Activated naive CD8-positive, alpha-beta T cell (primary cell): ENCODE measurements around the gene ARAP2.

Source experiments
- H3K27ac Mint-ChIP-seq: one replicate; pipeline ENCODE4 v1.8.0; 2021; ENCODE audit warnings: mixed read lengths
- H3K27me3 Mint-ChIP-seq: one replicate; pipeline ENCODE4 v1.8.0; 2021; ENCODE audit warnings: mixed read lengths
- H3K36me3 Mint-ChIP-seq: one replicate; pipeline ENCODE4 v1.8.0; 2021; ENCODE audit warnings: mixed read lengths
- H3K4me1 Mint-ChIP-seq: one replicate; pipeline ENCODE4 v1.8.0; 2021; ENCODE audit warnings: low read depth, mixed read lengths
- H3K4me3 Mint-ChIP-seq: one replicate; pipeline ENCODE4 v1.8.0; 2021; ENCODE audit warnings: mild to moderate bottlenecking, mixed read lengths
- H3K9me3 Mint-ChIP-seq: one replicate; pipeline ENCODE4 v1.8.0; 2021; ENCODE audit warnings: low read depth, mixed read lengths

ARAP2 gene

DNA sequence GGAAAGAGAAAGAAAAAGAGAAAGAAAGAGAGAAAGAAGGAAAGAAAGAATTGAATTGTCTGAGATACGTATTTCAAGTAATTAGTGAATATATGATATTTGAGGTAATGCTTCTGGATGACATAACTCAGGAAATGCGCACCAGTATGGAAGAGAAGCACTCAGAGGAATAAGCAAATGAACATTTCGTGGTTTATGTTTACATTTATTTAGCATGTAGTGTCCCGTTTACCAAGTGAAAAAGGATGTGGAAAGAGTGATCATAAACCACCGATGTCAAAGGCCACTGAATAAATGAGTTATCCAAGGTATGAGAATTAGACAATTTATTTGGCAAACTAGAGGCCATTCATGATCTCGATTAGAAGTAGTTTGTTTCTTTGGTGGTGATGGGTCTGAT, 200.4 kb downstream of the ARAP2 start:
- Mint-ChIP-seq H3K9me3 (no peaks in the 10 kb centered on the region), H3K36me3 (peaks cover 7% of the 10 kb centered on the region), H3K4me3 (no peak overlapping the region), H3K4me1 (peaks cover 1% of the 10 kb centered on the region), H3K27me3 (no peaks in the 10 kb centered on the region), H3K27ac (no peak overlapping the region)

DNA sequence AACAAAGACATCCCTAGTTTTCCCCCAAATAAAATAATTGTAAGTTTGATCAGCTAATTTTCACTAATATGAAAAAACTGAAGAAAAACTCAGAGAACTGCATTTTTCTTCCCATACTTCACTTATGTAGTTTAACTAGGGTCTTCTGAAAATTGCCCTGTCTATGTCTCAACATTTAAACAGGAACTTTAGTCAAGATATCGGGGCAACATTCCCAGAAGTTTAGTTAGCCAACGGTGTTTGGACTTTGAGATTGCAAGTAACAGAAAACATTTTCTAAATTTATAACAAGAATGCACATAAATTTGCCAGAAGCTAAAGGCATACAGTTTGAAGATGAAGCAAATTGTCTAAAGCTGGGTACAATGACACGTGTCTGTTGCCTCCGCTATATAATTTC, 201.1 kb downstream of the ARAP2 start:
- Mint-ChIP-seq H3K9me3 (no peaks in the 10 kb centered on the region), H3K4me3 (no peak overlapping the region), H3K27ac (no peak overlapping the region), H3K4me1 (peaks cover 1% of the 10 kb centered on the region), H3K36me3 (peaks cover 7% of the 10 kb centered on the region), H3K27me3 (no peaks in the 10 kb centered on the region)

DNA sequence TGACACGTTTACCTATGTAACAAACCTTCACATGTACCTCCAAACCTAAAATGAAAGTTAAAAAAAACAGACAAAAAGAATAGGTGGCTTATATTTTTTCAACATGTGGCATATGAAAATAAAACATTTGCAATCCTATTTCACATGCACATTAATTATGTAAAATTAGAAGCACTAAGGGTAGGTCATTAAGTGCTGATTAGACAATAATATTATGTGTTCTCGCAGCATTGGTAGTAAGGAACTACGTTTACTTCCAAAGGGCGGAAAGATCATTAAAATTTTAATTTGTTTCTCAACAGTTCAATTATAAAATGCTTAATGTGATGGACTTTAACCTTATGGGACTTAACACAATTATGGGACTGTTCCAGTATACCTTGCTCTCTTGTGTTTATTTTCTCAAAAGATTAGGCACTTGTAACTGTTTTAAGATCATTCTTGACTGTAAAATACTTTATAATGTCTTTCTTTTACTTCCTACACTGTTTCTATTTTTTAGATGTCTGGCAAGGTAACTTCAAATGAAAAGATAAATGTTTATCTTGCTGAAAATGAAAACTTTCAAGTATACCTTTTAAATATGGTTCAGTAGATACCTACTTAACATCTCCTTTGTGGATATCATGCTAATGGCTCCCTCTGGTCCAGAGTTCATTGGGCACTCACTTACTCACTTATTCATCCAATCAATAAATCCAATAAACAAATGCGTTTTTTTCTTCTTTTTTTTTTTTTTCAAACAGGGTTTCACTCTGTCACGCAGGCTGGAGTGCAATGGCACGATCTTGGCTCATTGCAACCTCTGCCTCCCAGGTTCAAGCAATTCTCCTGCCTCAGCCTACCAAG, 202.0 kb downstream of the ARAP2 start:
- Mint-ChIP-seq H3K9me3 (no peaks in the 10 kb centered on the region), H3K36me3 (peaks cover 7% of the 10 kb centered on the region)

DNA sequence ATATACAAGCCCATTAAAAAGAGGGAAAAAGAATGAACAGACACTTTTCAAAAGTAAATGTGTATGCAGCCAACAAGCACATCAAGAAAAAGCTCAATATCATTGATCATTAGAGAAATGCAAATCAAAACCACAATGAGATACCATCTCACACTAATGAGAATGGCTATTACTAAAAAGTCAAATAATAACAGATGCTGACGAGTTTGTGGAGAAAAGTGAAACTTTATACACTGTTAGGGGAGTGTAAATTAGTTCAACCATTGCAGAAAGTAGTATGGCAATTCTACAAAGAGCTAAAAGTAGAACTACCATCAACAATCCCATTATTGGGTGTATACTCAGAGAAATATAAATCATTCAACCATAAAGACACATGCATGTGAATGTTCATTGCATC, 203.0 kb downstream of the ARAP2 start:
- Mint-ChIP-seq H3K4me3 (no peak overlapping the region), H3K9me3 (no peaks in the 10 kb centered on the region), H3K4me1 (peaks cover 1% of the 10 kb centered on the region), H3K36me3 (peaks cover 7% of the 10 kb centered on the region), H3K27ac (no peak overlapping the region), H3K27me3 (no peaks in the 10 kb centered on the region)

More for the DNA sequence above, 202.0 kb downstream of the ARAP2 start:
- Mint-ChIP-seq H3K4me3 (no peak overlapping the region), H3K27me3 (no peaks in the 10 kb centered on the region), H3K27ac (no peak overlapping the region), H3K4me1 (peaks cover 1% of the 10 kb centered on the region)

DNA sequence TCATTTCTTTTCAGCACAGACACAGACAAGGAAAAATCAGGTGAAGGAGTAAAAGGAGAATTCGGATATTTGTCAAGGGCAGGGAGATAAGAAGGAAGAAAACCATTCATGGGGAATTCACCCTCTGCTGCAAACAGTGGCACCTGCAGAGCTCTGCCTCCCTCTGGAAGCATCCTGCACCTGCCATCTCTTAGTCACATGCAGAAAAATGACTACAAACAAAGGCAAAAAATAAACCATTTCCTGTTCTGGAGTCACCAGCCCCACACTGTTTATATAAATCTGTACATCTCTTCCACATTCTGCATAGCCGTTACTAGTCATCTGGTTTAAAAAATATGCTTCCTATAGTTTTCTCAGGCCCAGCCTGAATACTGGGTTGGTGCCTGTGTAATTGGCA, 205.3 kb downstream of the ARAP2 start:
- Mint-ChIP-seq H3K27me3 (no peaks in the 10 kb centered on the region), H3K9me3 (peaks cover 5% of the 10 kb centered on the region), H3K4me3 (no peak overlapping the region), H3K27ac (no peak overlapping the region), H3K4me1 (peaks cover 1% of the 10 kb centered on the region), H3K36me3 (peaks cover 2% of the 10 kb centered on the region)

DNA sequence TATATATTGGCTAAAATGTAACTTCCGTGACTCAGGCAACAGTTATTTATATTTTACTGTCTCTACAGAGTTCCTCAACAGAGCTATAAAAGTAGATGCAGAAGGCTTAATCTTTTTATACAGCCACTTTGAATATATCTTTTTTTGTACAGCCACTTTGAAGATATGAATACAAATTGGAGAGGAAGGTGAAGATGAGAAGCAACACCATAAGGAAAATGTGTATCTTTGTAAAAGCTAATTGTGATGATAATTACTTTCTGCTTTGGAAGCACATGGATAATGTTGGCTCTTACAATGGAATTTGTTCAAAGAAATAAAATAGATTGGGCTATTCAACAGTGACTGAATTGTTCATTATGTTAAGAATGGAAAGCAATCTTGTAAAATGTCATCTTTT, 205.8 kb downstream of the ARAP2 start:
- peaks cover 1% of the 10 kb centered on the region for H3K4me1 Mint-ChIP-seq
- H3K9me3 Mint-ChIP-seq: peaks cover 7% of the 10 kb centered on the region
- no peaks in the 10 kb centered on the region for H3K36me3 Mint-ChIP-seq
- no peaks in the 10 kb centered on the region for H3K27me3 Mint-ChIP-seq
- H3K27ac Mint-ChIP-seq: no peak overlapping the region
- no peak overlapping the region for H3K4me3 Mint-ChIP-seq

- H3K27ac Mint-ChIP-seq: no peak overlapping the region
- peaks cover 1% of the 10 kb centered on the region for H3K4me1 Mint-ChIP-seq
- H3K4me3 Mint-ChIP-seq: no peak overlapping the region
- H3K36me3 Mint-ChIP-seq: no peaks in the 10 kb centered on the region
- no peaks in the 10 kb centered on the region for H3K27me3 Mint-ChIP-seq
- peaks cover 7% of the 10 kb centered on the region for H3K9me3 Mint-ChIP-seq
Measured at GRCh38 chr4:36037127-36037526, 207.2 kb downstream of the ARAP2 start.

DNA sequence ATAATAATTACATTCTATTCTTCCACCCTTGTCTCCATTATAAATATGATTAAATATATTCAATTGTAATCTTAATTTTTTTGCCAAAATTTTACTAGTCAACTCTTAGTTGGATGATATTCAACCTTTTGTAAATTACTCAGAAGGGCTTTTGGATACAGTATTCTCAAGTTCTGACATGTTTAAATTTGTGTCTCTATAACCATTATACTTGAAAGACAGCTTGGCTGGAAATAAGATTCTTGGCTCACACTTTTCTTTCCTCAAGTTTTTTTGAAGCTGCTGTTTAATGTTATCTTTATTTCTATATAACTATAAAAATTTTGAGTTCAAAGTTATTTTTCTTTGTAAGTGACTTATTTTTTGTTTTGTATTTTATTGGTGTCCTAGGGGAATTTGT, 214.4 kb downstream of the ARAP2 start:
- no peak overlapping the region for H3K4me3 Mint-ChIP-seq
- peaks cover 7% of the 10 kb centered on the region for H3K9me3 Mint-ChIP-seq

DNA sequence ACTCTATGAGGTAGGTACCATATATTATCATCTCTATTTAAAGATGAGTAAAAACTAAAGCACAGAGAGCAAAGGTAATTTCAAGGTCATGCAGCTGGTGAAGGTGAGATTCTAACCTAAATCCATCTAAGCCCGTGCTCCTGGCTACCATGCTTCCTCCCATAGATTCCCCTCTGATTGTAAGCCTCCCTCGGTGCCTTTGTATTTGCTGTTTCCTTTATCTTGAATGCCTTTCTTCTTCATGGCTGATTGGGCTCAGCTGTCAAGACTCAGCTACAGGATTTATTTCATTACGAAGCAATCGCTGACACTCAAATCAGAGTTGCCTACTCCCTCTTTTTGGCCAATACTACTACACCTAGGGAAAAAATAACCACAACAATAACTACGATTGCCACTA, 217.1 kb downstream of the ARAP2 start:
- Mint-ChIP-seq H3K27me3 (no peaks in the 10 kb centered on the region), H3K9me3 (no peaks in the 10 kb centered on the region), H3K36me3 (no peaks in the 10 kb centered on the region), H3K4me3 (no peak overlapping the region), H3K27ac (no peak overlapping the region), H3K4me1 (no peaks in the 10 kb centered on the region)

More for the DNA sequence above, 214.4 kb downstream of the ARAP2 start:
- Mint-ChIP-seq H3K4me1 (no peaks in the 10 kb centered on the region), H3K27ac (no peak overlapping the region), H3K36me3 (no peaks in the 10 kb centered on the region), H3K27me3 (no peaks in the 10 kb centered on the region)

GRCh38 chr4:36026348-36026880, 217.9 kb downstream of the ARAP2 start:
- H3K36me3 Mint-ChIP-seq: no peaks in the 10 kb centered on the region
- H3K4me3 Mint-ChIP-seq: no peak overlapping the region
- no peaks in the 10 kb centered on the region for H3K9me3 Mint-ChIP-seq
- no peaks in the 10 kb centered on the region for H3K4me1 Mint-ChIP-seq
- no peak overlapping the region for H3K27ac Mint-ChIP-seq
- no peaks in the 10 kb centered on the region for H3K27me3 Mint-ChIP-seq

GRCh38 chr4:36024901-36025660, 219.2 kb downstream of the ARAP2 start:
- no peak overlapping the region for H3K4me3 Mint-ChIP-seq
- H3K9me3 Mint-ChIP-seq: no peaks in the 10 kb centered on the region
- no peaks in the 10 kb centered on the region for H3K27me3 Mint-ChIP-seq
- peaks cover 3% of the 10 kb centered on the region for H3K36me3 Mint-ChIP-seq
- H3K4me1 Mint-ChIP-seq: no peaks in the 10 kb centered on the region
- H3K27ac Mint-ChIP-seq: no peak overlapping the region

- no peaks in the 10 kb centered on the region for H3K4me1 Mint-ChIP-seq
- no peaks in the 10 kb centered on the region for H3K27me3 Mint-ChIP-seq
- peaks cover 5% of the 10 kb centered on the region for H3K9me3 Mint-ChIP-seq
- H3K4me3 Mint-ChIP-seq: no peak overlapping the region
- H3K36me3 Mint-ChIP-seq: peaks cover 11% of the 10 kb centered on the region
- H3K27ac Mint-ChIP-seq: no peak overlapping the region
Measured at GRCh38 chr4:36020351-36020750, 224.0 kb downstream of the ARAP2 start.
